ENCODE measurements around the gene SLX4IP.

SLX4IP gene

GRCh38 chr20:10497791-10498190 is 62.7 kb downstream of the SLX4IP start:
- DNase-seq = no peak

- DNase-seq = no peak
These were observed 63.1 kb downstream of the SLX4IP start for GRCh38 chr20:10498200-10498599.

GRCh38 chr20:10501402-10501801 is 66.3 kb downstream of the SLX4IP start:
- DNase-seq = no peak

GRCh38 chr20:10502098-10502526 is 67.0 kb downstream of the SLX4IP start:
- no peak for DNase-seq

GRCh38 chr20:10504608-10504993 is 69.5 kb downstream of the SLX4IP start:
- DNase-seq = no peak

GRCh38 chr20:10504994-10505730 is 70.1 kb downstream of the SLX4IP start:
- DNase-seq = no peak

- DNase-seq = no peak
These were observed 70.7 kb downstream of the SLX4IP start for GRCh38 chr20:10505827-10506226.

- DNase-seq = no peak
These were observed 71.9 kb downstream of the SLX4IP start for GRCh38 chr20:10507052-10507451.

- DNase-seq = peak; percentile 34
These were observed 73.0 kb downstream of the SLX4IP start for GRCh38 chr20:10508060-10508459.

- peak; percentile 81 for DNase-seq
These were observed 73.6 kb downstream of the SLX4IP start for GRCh38 chr20:10508468-10509251.

- DNase-seq = no peak
These were observed 74.3 kb downstream of the SLX4IP start for GRCh38 chr20:10509376-10509775.

GRCh38 chr20:10510216-10510615 is 75.1 kb downstream of the SLX4IP start:
- no peak for DNase-seq

GRCh38 chr20:10511170-10511508 is 76.0 kb downstream of the SLX4IP start:
- DNase-seq = no peak

- peak; percentile 97 for DNase-seq
These were observed 76.6 kb downstream of the SLX4IP start for GRCh38 chr20:10511509-10512251.

- DNase-seq = no peak
These were observed 78.0 kb downstream of the SLX4IP start for GRCh38 chr20:10513061-10513460.

- DNase-seq = peak; percentile 36
These were observed 78.9 kb downstream of the SLX4IP start for GRCh38 chr20:10513931-10514575.

- no peak for DNase-seq
These were observed 81.4 kb downstream of the SLX4IP start for GRCh38 chr20:10516529-10516928.

GRCh38 chr20:10519361-10520046 is 84.4 kb downstream of the SLX4IP start:
- peak; percentile 79 for DNase-seq

- no peak for DNase-seq
These were observed 85.4 kb downstream of the SLX4IP start for GRCh38 chr20:10520528-10520927.

GRCh38 chr20:10521068-10521831 is 86.1 kb downstream of the SLX4IP start:
- DNase-seq = peak; percentile 94

GRCh38 chr20:10521836-10522235 is 86.7 kb downstream of the SLX4IP start:
- DNase-seq = no peak

Measured in fibroblast of skin of back (primary cell).